Neural progenitor cell (in vitro differentiated cells): ENCODE results near the gene PPCDC.

Source experiments
- CTCF ChIP-seq: fragments of 200-600 bp; sonication (generic); IDR thresholded peaks from 2 replicates; pipeline ENCODE4 v1.5.1; 2017; ENCODE audit warnings: antibody characterized with exemption, mild to moderate bottlenecking
- EZH2 ChIP-seq: fragments of 200-600 bp; sonication (generic); IDR thresholded peaks from 2 replicates; pipeline ENCODE4 v1.6.1; 2017; ENCODE audit warnings: antibody characterized with exemption, mild to moderate bottlenecking, moderate library complexity
- EZH2phosphoT487 ChIP-seq: fragments of 200-600 bp; sonication (generic); IDR thresholded peaks from 2 replicates; pipeline ENCODE4 v1.6.1; 2017; ENCODE audit warnings: antibody characterized with exemption

GRCh38 chr15:75069301-75069925 lies 46.0 kb downstream of the PPCDC start:
- TF ChIP-seq EZH2phosphoT487 (no peak), CTCF (no peak), EZH2 (no peak)
